HG02938 (cell line): ENCODE measurements around the gene LENG1.
"Not testable (repeated sequence)": the region's sequence is repeated elsewhere in the genome, so short reads cannot be mapped to it uniquely, and the experiment has no call there.

Experiments used
- ATAC-seq: cut with Tn5 transposase; IDR thresholded peaks from one replicate; pipeline ENCODE4 v1.9.1; 2021; ENCODE audit warnings: mild to moderate bottlenecking, moderate library complexity; ENCODE audit not compliant: unreplicated experiment

Gene LENG1

GRCh38 chr19:54189735-54190502 is 30.4 kb upstream of the LENG1 start:
- ATAC-seq = peak; percentile 41

GRCh38 chr19:54189145-54189734 is 29.7 kb upstream of the LENG1 start, which contains the start of gene MBOAT7:
Gene MBOAT7 (minus strand): TSS chr19:54189580. CDS start chr19:54188508, 1,072 bp downstream.
- peak; percentile 10 for ATAC-seq

- ATAC-seq = no peak
Observed at GRCh38 chr19:54188215-54188871, 28.8 kb upstream of the LENG1 start.

GRCh38 chr19:54186934-54187381 is 27.4 kb upstream of the LENG1 start:
- ATAC-seq = no peak

GRCh38 chr19:54186351-54186750 is 26.8 kb upstream of the LENG1 start:
- no peak for ATAC-seq

- no peak for ATAC-seq
Observed at GRCh38 chr19:54183431-54183830, 23.9 kb upstream of the LENG1 start.

- ATAC-seq = not testable (repeated sequence)
Observed at GRCh38 chr19:54181894-54182293, 22.4 kb upstream of the LENG1 start.

- ATAC-seq = no peak
Observed at GRCh38 chr19:54180691-54181091, 21.2 kb upstream of the LENG1 start.

- no peak for ATAC-seq
Observed at GRCh38 chr19:54179921-54180461, 20.5 kb upstream of the LENG1 start.

GRCh38 chr19:54179262-54179852 is 19.8 kb upstream of the LENG1 start:
- no peak for ATAC-seq

GRCh38 chr19:54178581-54179261 is 19.2 kb upstream of the LENG1 start:
- no peak for ATAC-seq

- ATAC-seq = no peak
Observed at GRCh38 chr19:54173951-54174834, 14.7 kb upstream of the LENG1 start.

- no peak for ATAC-seq
Observed at GRCh38 chr19:54173359-54173699, 13.8 kb upstream of the LENG1 start.

- ATAC-seq = no peak
Observed at GRCh38 chr19:54172471-54173358, 13.2 kb upstream of the LENG1 start, which contains the start of gene TMC4. Gene TMC4 (minus strand): TSS chr19:54173160. CDS start chr19:54173117, 43 bp downstream.

GRCh38 chr19:54171736-54172431 is 12.4 kb upstream of the LENG1 start:
- ATAC-seq = not testable (repeated sequence)

GRCh38 chr19:54169149-54169740 is 9.7 kb upstream of the LENG1 start:
- no peak for ATAC-seq

- ATAC-seq = no peak
Observed at GRCh38 chr19:54168174-54168917, 8.8 kb upstream of the LENG1 start.
